Measurements from ENCODE around the gene PIGZ.

GRCh38 chr3:196983186-196983585, 14.6 kb upstream of the PIGZ start:
- TF ChIP-seq, protein P1, sequence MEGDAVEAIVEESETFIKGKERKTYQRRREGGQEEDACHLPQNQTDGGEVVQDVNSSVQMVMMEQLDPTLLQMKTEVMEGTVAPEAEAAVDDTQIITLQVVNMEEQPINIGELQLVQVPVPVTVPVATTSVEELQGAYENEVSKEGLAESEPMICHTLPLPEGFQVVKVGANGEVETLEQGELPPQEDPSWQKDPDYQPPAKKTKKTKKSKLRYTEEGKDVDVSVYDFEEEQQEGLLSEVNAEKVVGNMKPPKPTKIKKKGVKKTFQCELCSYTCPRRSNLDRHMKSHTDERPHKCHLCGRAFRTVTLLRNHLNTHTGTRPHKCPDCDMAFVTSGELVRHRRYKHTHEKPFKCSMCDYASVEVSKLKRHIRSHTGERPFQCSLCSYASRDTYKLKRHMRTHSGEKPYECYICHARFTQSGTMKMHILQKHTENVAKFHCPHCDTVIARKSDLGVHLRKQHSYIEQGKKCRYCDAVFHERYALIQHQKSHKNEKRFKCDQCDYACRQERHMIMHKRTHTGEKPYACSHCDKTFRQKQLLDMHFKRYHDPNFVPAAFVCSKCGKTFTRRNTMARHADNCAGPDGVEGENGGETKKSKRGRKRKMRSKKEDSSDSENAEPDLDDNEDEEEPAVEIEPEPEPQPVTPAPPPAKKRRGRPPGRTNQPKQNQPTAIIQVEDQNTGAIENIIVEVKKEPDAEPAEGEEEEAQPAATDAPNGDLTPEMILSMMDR (conservative IDR thresholded peaks at IDR 0.05) = no peak
- no peak for TF ChIP-seq ZFX (IDR thresholded peaks at IDR 0.05)

Measured in C4-2B (cell line).